GM21515 (cell line): Measurements from ENCODE around the gene EMC9.
A peak's percentile ranks its signal among the peaks of the same experiment; 100 is the strongest.
"Not testable (repeated sequence)": the region's sequence is repeated elsewhere in the genome, so short reads cannot be mapped to it uniquely, and the experiment has no call there.

ENCODE experiments used
- ATAC-seq: cut with Tn5 transposase; IDR thresholded peaks from one replicate; pipeline ENCODE4 v1.9.1; 2021; ENCODE audit not compliant: unreplicated experiment

EMC9 gene

GRCh38 chr14:24110523-24110922, 30.9 kb downstream of the EMC9 start:
- no peak for ATAC-seq

DNA sequence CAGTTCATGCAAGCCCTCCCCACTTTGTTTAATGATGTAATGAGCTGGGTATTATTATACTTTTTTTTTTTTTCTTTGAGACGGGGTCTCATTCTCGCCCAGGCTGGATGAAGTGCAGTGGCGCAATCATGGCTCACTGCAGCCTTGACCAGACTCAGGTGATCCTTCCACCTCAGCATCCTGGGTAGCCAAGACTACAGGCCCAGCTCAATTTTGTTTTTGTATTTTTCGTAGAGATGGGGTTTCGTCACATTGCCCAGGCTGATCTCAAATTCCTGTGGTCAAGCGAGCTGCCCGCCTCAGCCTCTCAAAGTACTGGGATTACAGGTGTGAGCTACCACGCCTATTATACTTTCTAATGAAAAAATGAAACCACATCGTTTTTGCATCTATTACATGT, 31.3 kb downstream of the EMC9 start:
- no peak for ATAC-seq

GRCh38 chr14:24108336-24108874, 33.0 kb downstream of the EMC9 start:
- peak; percentile 27 for ATAC-seq

- ATAC-seq = no peak
These were observed 34.6 kb downstream of the EMC9 start for GRCh38 chr14:24106672-24107271.

DNA sequence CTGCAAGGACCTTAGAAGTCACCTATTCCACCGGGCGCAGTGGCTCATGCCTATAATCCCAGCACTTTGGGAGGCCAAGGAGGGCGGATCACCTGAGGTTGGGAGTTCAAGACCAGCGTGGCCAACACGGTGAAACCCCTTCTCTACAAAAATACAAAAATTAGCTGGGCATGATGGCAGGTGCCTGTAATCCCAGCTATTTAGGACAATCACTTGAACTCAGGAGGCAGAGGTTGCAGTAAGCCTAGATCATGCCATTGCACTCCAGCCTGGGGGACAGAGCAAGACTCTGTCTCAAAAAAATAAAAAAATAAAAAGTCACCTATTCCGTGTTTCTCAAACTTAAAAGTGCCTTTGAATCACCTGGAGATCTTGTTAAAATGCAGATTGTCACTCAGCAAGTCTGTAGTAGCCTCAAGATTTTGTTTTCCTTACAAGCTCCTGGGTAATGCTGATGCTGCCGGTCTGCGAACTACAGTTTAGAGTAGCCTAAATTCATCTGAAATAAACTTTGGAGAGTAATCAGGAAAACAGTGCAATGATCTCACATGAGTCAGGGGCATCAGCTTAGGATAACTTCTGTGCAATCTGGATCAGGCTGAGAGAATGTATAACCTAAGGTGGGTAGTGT, 35.7 kb downstream of the EMC9 start:
- not testable (repeated sequence) for ATAC-seq

DNA sequence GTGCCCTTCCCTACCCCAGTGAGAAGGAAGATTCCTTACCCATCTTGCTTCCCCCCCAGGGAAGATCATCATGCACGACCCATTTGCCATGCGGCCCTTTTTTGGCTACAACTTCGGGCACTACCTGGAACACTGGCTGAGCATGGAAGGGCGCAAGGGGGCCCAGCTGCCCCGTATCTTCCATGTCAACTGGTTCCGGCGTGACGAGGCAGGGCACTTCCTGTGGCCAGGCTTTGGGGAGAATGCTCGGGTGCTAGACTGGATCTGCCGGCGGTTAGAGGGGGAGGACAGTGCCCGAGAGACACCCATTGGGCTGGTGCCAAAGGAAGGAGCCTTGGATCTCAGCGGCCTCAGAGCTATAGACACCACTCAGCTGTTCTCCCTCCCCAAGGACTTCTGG, 37.9 kb downstream of the EMC9 start:
- ATAC-seq = no peak

- no peak for ATAC-seq
These were observed 38.9 kb downstream of the EMC9 start for GRCh38 chr14:24102357-24103048.

GRCh38 chr14:24100982-24101494, 40.4 kb downstream of the EMC9 start:
- ATAC-seq = no peak

GRCh38 chr14:24100197-24100981, 41.0 kb downstream of the EMC9 start:
- no peak for ATAC-seq

- ATAC-seq = no peak
These were observed 42.2 kb downstream of the EMC9 start for GRCh38 chr14:24098927-24099813.

GRCh38 chr14:24098229-24098926, 43.0 kb downstream of the EMC9 start:
- ATAC-seq = no peak

DNA sequence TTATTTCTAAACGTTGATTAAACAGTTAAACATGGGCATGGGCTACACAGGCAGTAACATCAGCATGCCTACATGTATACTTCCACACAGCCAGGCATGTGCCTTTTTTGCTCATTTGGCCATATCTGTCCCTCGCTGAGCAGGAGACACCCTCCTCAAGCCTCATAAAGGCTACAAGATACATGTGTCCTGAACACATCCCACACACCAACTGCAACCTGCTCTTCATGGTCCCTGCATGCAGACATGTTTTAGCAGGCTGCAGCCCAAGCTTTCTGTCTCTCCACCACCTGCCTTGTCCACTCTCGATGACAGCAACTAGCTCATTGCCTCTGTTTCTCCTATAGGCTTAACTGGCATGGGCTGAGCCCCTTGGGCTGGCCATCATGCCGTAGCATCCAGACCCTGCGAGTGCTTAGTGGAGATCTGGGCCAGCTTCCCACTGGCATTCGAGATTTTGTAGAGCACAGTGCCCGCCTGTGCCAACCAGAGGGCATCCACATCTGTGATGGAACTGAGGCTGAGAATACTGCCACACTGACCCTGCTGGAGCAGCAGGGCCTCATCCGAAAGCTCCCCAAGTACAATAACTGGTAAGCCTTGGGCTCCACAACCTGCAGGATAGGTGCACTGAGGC, 44.7 kb downstream of the EMC9 start:
- no peak for ATAC-seq

DNA sequence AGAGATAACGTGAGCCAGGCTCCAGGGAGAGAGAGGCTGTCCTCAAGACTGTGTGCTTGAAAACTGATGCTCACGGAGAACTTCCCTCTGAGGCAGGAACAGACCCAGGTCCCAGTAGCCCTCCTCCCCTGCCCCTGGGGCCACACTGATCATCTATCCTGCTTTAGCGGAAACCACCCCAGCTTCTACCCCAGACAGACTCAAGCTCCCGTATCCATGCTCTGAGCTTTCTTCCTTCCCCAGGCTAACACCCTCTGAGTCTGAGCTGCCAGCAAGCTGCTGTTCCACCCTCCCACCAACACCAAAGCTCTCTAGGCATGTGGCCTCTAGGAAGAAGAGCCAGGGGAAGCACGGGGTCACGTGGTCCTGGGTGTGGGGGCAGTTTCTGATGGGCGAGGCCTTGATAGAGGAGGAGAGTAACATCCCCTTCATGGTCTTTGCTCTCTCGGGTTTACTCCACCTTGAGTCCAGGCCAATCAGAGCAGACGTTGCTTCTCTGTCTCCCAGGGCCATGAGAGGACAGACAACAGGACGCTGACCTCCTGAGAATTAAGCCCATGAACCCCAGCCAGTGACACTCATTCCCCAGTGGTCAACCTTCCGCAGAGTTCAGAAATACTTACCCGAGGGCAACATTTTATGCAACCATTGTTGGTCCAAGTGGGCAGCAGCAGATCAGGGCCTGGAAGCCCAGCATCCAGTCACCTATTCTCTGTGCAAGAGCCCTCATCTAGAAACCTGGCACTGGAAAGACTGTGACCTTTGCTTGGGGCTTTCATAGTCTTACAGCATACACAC, 45.9 kb downstream of the EMC9 start:
- peak; percentile 60 for ATAC-seq

GRCh38 chr14:24094841-24095270, 46.5 kb downstream of the EMC9 start:
- ATAC-seq = no peak

- ATAC-seq = peak; percentile 41
These were observed 47.2 kb downstream of the EMC9 start, which contains the start of gene PCK2 for GRCh38 chr14:24093901-24094840. Gene PCK2 (plus strand): TSS chr14:24094311. CDS start chr14:24094406, 95 bp downstream.

DNA sequence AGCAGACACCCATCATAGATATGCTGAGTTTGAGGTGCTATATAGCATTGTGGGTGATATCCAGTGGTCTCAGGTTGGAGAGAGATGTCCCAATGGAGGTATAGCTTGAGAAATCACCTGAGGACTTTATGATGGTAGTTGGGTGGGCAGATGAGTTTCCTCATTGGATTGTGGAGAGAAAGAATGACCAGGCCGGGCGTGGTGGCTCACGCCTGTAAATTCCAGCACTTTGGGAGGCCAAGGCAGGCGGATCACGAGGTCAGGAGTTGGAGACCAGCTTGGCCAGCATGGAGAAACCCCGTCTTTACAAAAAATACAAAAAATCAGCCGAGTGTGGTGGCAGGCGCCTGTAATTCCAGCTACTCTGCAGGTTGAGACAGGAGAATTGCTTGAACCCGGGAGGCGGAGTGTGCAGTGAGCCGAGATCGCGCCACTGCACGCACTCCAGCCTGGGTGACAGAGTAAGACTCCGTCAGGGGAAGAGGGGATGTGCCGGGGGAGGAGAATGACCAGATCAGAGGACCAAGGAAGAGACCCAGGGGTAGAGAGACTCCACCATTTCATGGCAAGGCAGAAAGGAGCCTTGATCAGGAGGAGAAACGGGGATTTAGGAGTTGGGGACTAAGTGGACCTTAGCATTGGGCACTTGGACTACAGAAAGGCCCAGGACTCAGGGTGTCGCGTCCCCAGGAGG, 48.0 kb downstream of the EMC9 start:
- ATAC-seq = no peak
